ENCODE measurements around the gene CFAP70. TPM values are rescaled to one million over a fixed set of nuclear protein-coding genes. Genes with fewer than 3 reads are reported as not detected.

The CFAP70 gene
- polyA plus RNA-seq, 1 experiment, result 0.24 TPM

- H3K9me3 ChIP-seq (ENCODE audit: control insufficient read depth, insufficient read depth, low read length), result no peaks in the 10 kb centered on the region
- no peak overlapping the region for H3K4me3 ChIP-seq (ENCODE audit: low read depth, low read length)
- no peak for TF ChIP-seq CTCF (IDR thresholded peaks at IDR 0.05; ENCODE audit: low read depth, low read length)
- DNase-seq (ENCODE audit: low read depth, low spot score), result no peak
- ChIA-PET CTCF (no interaction called here), POLR2A (no interaction called here)
- H3K27ac ChIP-seq (ENCODE audit: low read depth, low read length), result no peak overlapping the region
- H3K27me3 ChIP-seq (ENCODE audit: control insufficient read depth, insufficient read depth, low read length), result peaks cover 5% of the 10 kb centered on the region
These were observed 48.2 kb downstream of the CFAP70 start for GRCh38 chr10:73310475-73310874.

- TF ChIP-seq CTCF (IDR thresholded peaks at IDR 0.05; ENCODE audit: low read depth, low read length), result no peak
- H3K9me3 ChIP-seq (ENCODE audit: control insufficient read depth, insufficient read depth, low read length), result no peaks in the 10 kb centered on the region
- no peak overlapping the region for H3K4me3 ChIP-seq (ENCODE audit: low read depth, low read length)
- H3K27me3 ChIP-seq (ENCODE audit: control insufficient read depth, insufficient read depth, low read length), result peaks cover 8% of the 10 kb centered on the region
- POLR2A ChIA-PET, result no interaction called here
- CTCF ChIA-PET, result no interaction called here
- DNase-seq (ENCODE audit: low read depth, low spot score), result no peak
- no peak overlapping the region for H3K27ac ChIP-seq (ENCODE audit: low read depth, low read length)
These were observed 51.4 kb downstream of the CFAP70 start for GRCh38 chr10:73307203-73307800.

- peaks cover 6% of the 10 kb centered on the region for H3K27me3 ChIP-seq (ENCODE audit: control insufficient read depth, insufficient read depth, low read length)
- no peak overlapping the region for H3K4me3 ChIP-seq (ENCODE audit: low read depth, low read length)
- H3K9me3 ChIP-seq (ENCODE audit: control insufficient read depth, insufficient read depth, low read length), result no peaks in the 10 kb centered on the region
- no peak for TF ChIP-seq CTCF (IDR thresholded peaks at IDR 0.05; ENCODE audit: low read depth, low read length)
- ChIA-PET CTCF (no interaction called here), POLR2A (no interaction called here)
- DNase-seq (ENCODE audit: low read depth, low spot score), result no peak
- no peak overlapping the region for H3K27ac ChIP-seq (ENCODE audit: low read depth, low read length)
These were observed 52.4 kb downstream of the CFAP70 start for GRCh38 chr10:73306171-73306708.

GRCh38 chr10:73296946-73297345 lies 61.7 kb downstream of the CFAP70 start:
- H3K27me3 ChIP-seq (ENCODE audit: control insufficient read depth, insufficient read depth, low read length), result no peaks in the 10 kb centered on the region
- CTCF ChIA-PET, result interaction anchor here (1.1 to 1.2 kb wide), 2 partner anchors 34 to 138 kb away, joined by 3 read pairs; no protein-coding TSS in a partner anchor
- POLR2A ChIA-PET, result interaction anchor here (0.7 kb wide), 1 partner anchor 61 kb away, joined by 3 read pairs; no protein-coding TSS in a partner anchor

More at GRCh38 chr10:73296946-73297345, 61.7 kb downstream of the CFAP70 start:
- no peak for TF ChIP-seq CTCF (IDR thresholded peaks at IDR 0.05; ENCODE audit: low read depth, low read length)
- no peak for DNase-seq (ENCODE audit: low read depth, low spot score)
- H3K27ac ChIP-seq (ENCODE audit: low read depth, low read length), result no peak overlapping the region
- no peaks in the 10 kb centered on the region for H3K9me3 ChIP-seq (ENCODE audit: control insufficient read depth, insufficient read depth, low read length)
- H3K4me3 ChIP-seq (ENCODE audit: low read depth, low read length), result no peak overlapping the region
